ENCODE results near the gene CCL7. TPM values are rescaled to one million over a fixed set of nuclear protein-coding genes. Genes with fewer than 3 reads are reported as not detected.

Gene CCL7
- total RNA-seq, 2 donors from 2014 or later = not detected

DNA sequence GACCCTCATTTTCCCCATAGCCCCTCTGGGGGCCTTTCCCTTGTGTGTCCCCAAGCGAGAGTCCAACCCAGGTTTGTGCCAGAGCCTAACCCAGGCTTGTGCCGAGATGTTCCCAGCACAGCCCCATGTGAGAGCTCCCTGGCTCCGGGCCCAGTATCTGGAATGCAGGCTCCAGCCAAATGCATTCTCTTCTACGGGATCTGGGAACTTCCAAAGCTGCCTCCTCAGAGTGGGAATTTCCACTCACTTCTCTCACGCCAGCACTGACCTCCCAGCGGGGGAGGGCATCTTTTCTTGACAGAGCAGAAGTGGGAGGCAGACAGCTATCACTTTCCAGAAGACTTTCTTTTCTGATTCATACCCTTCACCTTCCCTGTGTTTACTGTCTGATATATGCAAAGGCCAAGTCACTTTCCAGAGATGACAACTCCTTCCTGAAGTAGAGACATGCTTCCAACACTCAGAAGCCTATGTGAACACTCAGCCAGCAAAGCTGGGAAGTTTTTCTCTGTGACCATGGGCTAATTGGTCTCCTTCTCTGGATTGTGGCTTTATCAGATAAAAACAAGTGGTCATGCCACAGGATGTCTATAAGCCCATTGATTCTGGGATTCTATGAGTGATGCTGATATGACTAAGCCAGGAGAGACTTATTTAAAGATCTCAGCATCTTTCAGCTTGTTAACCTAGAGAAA lies 17.4 kb upstream of the CCL7 start:
- Histone ChIP-seq H3K27ac (peak overlapping the region; percentile 73 to 87), H3K27me3 (no peaks in the 10 kb centered on the region), H3K4me1 (peaks cover 0 to 95% of the 10 kb centered on the region in 2 donors), H3K9me3 (no peaks in the 10 kb centered on the region), H3K36me3 (no peaks in the 10 kb centered on the region), H3K4me3 (no peak overlapping the region)
- TF ChIP-seq CTCF (IDR thresholded peaks at IDR 0.05) = no peak
- peak; percentile 98 for DNase-seq (ENCODE audit: low spot score)

- Histone ChIP-seq H3K9me3 (no peaks in the 10 kb centered on the region), H3K27me3 (no peaks in the 10 kb centered on the region), H3K4me1 (peaks cover 0 to 90% of the 10 kb centered on the region in 2 donors), H3K4me3 (no peak overlapping the region), H3K36me3 (no peaks in the 10 kb centered on the region), H3K27ac (peak overlapping the region; percentile 73 to 87)
- DNase-seq (ENCODE audit: low spot score) = no peak
- no peak for TF ChIP-seq CTCF (IDR thresholded peaks at IDR 0.05)
Observed at GRCh38 chr17:34253139-34253525, 16.9 kb upstream of the CCL7 start.

- peak overlapping the region in 1 of 2 donors; percentile 51 for H3K4me3 ChIP-seq
- TF ChIP-seq CTCF (IDR thresholded peaks at IDR 0.05) = no peak
- no peaks in the 10 kb centered on the region for H3K27me3 ChIP-seq
- peaks cover 0 to 84% of the 10 kb centered on the region in 2 donors for H3K4me1 ChIP-seq
- H3K36me3 ChIP-seq = no peaks in the 10 kb centered on the region
- no peak for DNase-seq (ENCODE audit: low spot score)
- H3K27ac ChIP-seq = peak overlapping the region; percentile 73 to 87
- H3K9me3 ChIP-seq = no peaks in the 10 kb centered on the region
Observed at GRCh38 chr17:34254146-34254545, 15.9 kb upstream of the CCL7 start.

DNA sequence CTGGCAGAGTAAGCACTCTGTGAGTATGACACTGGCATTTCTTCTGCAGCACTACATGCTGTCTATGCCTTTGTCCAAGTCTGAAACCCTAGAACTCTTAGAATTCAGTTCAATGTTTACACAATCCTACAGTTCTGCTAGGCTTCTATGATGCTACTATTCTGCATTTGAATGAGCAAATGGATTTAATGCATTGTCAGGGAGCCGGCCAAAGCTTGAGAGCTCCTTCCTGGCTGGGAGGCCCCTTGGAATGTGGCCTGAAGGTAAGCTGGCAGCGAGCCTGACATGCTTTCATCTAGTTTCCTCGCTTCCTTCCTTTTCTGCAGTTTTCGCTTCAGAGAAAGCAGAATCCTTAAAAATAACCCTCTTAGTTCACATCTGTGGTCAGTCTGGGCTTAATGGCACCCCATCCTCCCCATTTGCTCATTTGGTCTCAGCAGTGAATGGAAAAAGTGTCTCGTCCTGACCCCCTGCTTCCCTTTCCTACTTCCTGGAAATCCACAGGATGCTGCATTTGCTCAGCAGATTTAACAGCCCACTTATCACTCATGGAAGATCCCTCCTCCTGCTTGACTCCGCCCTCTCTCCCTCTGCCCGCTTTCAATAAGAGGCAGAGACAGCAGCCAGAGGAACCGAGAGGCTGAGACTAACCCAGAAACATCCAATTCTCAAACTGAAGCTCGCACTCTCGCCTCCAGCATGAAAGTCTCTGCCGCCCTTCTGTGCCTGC lies 15.2 kb upstream of the CCL7 start, which contains the start of gene CCL2:
TSS of gene CCL2 (plus strand) at position 635 of the 730 bp plus-strand sequence. CDS start at position 700, 65 bp downstream.
- peak within 1 kb of the TSS; percentile 73 to 87 for H3K27ac ChIP-seq
- TF ChIP-seq CTCF (IDR thresholded peaks at IDR 0.05) = no peak
- peak; percentile 88 for DNase-seq (ENCODE audit: low spot score)
- peak within 1 kb of the TSS; percentile 37 to 51 for H3K4me3 ChIP-seq
- H3K27me3 ChIP-seq = no peaks in the 10 kb centered on the region
- peaks cover 0 to 78% of the 10 kb centered on the region in 2 donors for H3K4me1 ChIP-seq
- no peaks in the 10 kb centered on the region for H3K9me3 ChIP-seq
- H3K36me3 ChIP-seq = no peaks in the 10 kb centered on the region

DNA sequence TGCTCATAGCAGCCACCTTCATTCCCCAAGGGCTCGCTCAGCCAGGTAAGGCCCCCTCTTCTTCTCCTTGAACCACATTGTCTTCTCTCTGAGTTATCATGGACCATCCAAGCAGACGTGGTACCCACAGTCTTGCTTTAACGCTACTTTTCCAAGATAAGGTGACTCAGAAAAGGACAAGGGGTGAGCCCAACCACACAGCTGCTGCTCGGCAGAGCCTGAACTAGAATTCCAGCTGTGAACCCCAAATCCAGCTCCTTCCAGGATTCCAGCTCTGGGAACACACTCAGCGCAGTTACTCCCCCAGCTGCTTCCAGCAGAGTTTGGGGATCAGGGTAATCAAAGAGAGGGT lies 14.7 kb upstream of the CCL7 start:
- peaks cover 0 to 73% of the 10 kb centered on the region in 2 donors for H3K4me1 ChIP-seq
- peak overlapping the region; percentile 73 to 87 for H3K27ac ChIP-seq
- DNase-seq (ENCODE audit: low spot score) = no peak
- no peak for TF ChIP-seq CTCF (IDR thresholded peaks at IDR 0.05)
- no peaks in the 10 kb centered on the region for H3K9me3 ChIP-seq
- H3K4me3 ChIP-seq = peak overlapping the region; percentile 37 to 51
- H3K36me3 ChIP-seq = no peaks in the 10 kb centered on the region
- no peaks in the 10 kb centered on the region for H3K27me3 ChIP-seq

Measured in right atrium auricular region (tissue), 2 donors.